Adrenal gland (tissue), 5 donors: ENCODE results near the gene TPK1.

Experiments used
- POLR2A ChIP-seq, 2 donors: fragments of 450-650 bp; IDR thresholded peaks; one replicate each; pipeline ENCODE4 v1.6.1; 2017; ENCODE audit warnings: antibody characterized with exemption in 2 of 2, mild to moderate bottlenecking in 2 of 2, moderate library complexity in 1 of 2
- TF ChIP-seq, protein P1 (sequence below), 6 experiments: fragments of 450-650 bp in 4 of 6; fragments of 200-600 bp in 2 of 6; sonication (generic) in 1 of 6; IDR thresholded peaks; 1 replicate in 5 of 6; 2 replicates in 1 of 6; pipeline versions ENCODE4 v1.5.1 to v1.8.0; 2016 to 2021; ENCODE audit warnings: antibody characterized with exemption in 6 of 6, mild to moderate bottlenecking in 2 of 6, moderate library complexity in 1 of 6
- donor health status: DM: no; HTN: no; CAD: no.

DNA sequence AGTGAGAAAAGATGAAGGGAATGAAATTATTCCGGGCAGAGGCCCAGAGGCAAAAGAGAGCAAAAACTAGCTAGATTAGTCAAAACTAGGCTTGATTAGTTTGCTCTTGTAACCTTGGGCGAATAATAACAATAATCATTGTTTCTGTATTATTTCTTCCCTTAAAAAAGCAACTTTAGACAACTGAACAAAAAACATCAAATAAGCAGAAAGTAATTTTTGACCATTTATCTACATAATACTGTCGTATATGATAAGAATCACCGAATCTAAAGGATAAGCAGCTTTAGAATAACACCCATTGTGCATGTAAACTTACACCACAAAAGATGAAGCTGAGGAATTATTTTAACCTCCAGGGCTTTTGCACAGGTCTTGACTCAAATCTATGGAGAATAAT lies 125.1 kb downstream of the TPK1 start:
- no peak for TF ChIP-seq POLR2A (IDR thresholded peaks at IDR 0.05)
- TF ChIP-seq, protein P1, sequence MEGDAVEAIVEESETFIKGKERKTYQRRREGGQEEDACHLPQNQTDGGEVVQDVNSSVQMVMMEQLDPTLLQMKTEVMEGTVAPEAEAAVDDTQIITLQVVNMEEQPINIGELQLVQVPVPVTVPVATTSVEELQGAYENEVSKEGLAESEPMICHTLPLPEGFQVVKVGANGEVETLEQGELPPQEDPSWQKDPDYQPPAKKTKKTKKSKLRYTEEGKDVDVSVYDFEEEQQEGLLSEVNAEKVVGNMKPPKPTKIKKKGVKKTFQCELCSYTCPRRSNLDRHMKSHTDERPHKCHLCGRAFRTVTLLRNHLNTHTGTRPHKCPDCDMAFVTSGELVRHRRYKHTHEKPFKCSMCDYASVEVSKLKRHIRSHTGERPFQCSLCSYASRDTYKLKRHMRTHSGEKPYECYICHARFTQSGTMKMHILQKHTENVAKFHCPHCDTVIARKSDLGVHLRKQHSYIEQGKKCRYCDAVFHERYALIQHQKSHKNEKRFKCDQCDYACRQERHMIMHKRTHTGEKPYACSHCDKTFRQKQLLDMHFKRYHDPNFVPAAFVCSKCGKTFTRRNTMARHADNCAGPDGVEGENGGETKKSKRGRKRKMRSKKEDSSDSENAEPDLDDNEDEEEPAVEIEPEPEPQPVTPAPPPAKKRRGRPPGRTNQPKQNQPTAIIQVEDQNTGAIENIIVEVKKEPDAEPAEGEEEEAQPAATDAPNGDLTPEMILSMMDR (IDR thresholded peaks at IDR 0.05) = no peak
